Stromal cell of bone marrow (primary cell): ENCODE data around the gene SCARF2.
"Not testable (repeated sequence)": the region's sequence is repeated elsewhere in the genome, so short reads cannot be mapped to it uniquely, and the experiment has no call there.

Source experiments
- DNase-seq: peaks from one replicate; pipeline ENCODE4 v3.0.0-alpha.2; 2012; ENCODE audit warnings: low read depth

SCARF2 gene

DNA sequence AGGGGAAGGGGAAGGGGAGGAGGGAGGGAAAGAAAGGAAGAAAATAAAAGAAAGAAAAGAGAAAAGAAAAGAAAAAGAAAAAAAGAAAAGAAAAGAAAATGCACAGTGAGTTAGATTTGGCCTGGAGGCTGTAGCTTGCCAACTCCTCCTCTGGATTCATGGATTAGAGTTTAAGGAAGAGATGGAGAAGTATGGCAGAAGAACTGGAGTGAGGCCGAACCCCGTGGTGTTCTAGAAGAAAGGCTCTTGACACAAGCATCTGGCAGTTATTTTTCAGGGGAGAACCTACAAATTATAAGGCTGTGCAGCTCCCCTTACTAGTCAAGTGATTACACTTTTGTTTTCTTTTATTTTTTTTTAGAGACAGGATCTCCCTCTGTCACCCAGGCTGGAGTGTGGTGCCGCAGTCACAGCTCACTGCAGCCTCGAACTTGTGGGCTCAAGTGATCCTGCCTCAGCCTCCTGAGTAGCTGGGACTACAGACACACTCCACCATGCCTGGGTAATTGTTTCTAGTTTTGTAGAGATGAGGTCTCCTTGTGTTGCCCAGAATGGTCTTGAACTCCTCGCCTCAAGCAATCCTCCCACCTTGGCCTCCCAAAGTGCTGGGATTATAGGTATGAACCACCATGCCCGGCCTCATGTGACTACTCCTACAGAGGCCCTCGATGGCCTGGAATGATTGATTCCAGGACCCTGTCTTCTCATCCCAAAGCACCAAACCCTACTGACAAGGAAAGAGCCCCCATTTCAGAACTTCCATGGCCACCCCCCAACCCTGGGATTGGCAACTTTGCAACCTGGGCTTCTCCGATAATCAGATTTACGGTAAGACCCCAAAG, 24.2 kb downstream of the SCARF2 start:
- no peak for DNase-seq

DNA sequence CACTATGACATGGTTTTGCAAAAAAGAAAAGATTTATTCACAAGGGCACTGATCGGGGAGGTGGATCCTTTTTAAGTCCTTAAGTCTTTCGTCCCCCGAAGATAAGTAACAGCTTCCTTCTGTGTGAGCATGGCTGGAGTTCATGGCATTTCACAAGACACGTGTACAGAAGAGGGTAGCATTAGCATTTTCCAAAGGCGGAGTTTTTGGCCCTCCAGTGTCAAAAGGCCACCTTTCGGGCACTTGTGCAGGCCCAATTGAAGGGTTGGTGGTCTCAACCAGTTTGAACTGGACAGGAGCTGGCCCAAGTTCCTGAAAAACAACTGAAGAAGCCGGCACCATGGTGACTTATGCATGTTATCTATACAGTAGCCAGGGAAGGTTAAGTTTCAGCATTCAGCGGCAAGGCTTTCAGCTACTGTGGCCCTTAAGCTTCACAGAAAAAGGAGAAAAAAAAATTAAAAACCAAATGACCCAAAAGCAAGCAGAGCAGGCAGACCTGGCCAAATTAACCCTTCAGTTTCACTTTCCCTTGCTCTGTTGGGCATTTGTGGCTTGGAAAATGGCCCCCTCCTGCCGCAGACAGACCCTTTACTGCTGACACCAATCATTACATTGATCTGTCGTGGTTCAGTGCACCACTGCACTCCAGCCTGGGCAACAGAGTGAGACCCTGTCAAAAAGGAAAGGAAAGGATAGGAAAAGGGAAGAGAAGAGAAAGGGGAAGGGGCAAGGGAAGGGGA, 25.0 kb downstream of the SCARF2 start:
- no peak for DNase-seq

DNA sequence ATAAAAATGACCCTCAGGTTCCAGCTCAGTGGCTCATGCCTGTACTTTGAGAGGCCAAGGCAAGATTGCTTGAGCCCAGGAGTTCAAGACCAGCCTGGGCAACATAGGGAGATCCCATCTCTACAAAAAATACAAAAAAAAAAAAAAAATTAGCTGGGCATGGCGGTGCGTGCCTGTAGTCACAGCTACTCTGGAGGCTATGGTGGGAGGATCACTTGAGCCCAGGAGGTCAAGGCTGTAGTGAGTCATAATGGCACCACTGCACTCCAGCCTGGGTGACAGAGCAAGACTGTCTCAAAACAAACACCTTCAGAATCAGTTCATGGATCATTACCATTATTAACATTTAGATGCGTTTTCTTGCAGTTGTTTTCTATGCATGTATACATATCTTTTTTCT, 28.2 kb downstream of the SCARF2 start:
- DNase-seq: not testable (repeated sequence)

DNA sequence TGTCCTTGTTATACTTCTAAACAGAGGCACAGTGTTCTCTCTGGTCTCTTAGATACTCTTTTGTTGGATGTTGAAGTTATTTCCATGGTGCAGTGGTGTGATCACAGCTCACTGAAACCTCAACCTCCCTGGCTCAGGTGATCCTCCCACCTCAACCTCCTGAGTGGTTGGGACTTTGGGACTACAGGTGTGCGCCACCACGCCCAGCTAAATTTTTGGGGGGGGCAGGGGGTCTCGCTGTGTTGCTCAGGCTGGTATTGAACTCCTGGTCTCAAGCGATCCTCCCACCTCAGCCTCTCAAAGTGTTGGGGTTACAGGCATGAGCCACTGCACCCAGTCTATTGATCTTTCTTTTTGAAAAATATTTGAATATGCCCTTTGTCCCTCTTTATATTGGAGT, 28.7 kb downstream of the SCARF2 start:
- DNase-seq: no peak

DNA sequence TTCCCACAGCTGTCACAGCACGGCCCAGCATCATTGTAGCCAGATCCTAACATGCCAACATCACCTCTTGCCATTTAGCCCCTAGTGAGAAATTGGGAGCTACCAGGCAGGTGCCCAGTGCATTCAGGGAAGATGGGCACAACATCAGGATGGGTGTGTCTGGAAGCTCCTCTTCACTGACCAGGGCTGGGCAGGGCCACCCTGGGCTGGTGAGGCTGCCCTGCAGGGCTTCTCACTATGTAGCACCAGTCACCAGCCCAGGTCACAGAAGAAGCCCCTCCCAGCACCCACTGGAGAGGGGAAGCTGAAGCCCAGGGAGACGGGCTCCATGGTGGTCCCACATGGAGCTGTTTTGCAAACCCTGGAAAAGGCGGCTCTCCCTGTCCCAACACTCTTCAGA, 29.8 kb downstream of the SCARF2 start:
- DNase-seq: no peak

DNA sequence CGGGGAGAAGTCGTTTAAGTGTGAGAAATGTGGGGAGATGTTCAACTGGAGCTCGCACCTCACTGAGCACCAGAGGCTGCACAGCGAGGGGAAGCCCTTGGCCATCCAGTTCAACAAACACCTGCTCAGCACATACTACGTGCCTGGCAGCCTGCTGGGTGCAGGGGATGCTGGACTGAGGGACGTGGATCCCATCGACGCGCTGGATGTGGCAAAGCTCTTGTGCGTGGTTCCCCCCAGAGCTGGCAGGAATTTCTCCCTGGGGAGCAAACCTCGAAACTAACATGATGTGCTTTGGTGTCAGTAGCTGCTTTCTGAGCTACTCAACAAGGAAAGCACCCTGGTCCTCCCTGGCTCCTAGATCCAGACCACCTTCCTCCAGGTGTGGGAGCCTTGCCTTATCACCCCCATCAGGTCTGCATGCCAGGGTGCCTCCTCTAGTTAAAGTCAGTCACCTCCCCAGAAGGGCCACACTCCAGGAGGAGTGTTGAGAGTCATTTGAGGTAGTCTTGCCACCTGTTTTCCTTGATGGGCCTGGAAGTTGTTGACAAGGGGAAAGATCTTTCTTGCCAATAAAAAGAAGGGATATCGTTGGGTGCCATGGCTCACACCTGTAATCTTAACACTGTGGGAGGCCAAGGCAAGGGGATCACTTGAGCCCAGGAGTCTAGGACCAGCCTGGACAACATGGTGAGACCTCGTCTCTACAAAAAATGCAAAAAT, 30.8 kb downstream of the SCARF2 start:
- DNase-seq: no peak

DNA sequence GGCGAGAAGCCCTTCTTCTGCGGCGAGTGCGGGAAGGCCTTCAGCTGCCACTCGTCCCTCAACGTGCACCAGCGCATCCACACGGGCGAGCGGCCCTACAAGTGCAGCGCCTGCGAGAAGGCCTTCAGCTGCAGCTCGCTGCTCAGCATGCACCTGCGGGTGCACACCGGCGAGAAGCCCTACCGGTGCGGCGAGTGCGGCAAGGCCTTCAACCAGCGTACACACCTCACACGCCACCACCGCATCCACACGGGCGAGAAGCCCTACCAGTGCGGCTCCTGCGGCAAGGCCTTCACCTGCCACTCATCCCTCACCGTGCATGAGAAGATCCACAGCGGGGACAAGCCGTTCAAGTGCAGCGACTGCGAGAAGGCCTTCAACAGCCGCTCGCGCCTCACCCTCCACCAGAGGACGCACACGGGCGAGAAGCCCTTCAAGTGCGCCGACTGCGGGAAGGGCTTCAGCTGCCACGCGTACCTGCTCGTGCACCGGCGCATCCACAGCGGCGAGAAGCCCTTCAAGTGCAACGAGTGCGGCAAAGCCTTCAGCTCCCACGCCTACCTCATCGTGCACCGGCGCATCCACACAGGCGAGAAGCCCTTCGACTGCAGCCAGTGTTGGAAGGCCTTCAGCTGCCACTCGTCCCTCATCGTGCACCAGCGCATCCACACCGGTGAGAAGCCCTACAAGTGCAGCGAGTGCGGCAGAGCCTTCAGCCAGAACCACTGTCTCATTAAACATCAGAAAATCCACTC, 31.5 kb downstream of the SCARF2 start:
- DNase-seq: no peak

DNA sequence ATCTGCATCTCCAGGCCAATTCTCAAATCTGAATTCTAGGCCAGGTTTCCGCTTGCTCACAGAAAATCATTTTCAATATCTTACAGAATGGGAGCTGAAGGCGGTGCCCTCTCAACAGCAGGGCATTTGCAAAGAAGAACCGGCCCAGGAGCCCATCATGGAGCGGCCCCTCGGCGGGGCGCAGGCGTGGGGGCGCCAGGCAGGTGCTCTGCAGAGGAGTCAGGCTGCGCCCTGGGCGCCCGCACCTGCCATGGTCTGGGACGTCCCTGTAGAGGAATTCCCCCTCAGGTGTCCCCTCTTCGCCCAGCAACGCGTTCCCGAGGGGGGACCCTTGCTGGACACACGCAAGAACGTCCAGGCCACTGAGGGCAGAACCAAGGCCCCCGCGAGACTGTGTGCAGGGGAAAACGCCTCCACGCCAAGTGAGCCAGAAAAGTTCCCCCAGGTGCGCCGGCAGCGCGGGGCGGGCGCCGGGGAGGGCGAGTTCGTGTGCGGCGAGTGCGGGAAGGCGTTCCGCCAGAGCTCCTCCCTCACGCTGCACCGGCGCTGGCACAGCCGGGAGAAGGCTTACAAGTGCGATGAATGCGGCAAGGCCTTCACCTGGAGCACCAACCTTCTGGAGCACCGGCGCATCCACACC, 32.2 kb downstream of the SCARF2 start:
- DNase-seq: no peak

DNA sequence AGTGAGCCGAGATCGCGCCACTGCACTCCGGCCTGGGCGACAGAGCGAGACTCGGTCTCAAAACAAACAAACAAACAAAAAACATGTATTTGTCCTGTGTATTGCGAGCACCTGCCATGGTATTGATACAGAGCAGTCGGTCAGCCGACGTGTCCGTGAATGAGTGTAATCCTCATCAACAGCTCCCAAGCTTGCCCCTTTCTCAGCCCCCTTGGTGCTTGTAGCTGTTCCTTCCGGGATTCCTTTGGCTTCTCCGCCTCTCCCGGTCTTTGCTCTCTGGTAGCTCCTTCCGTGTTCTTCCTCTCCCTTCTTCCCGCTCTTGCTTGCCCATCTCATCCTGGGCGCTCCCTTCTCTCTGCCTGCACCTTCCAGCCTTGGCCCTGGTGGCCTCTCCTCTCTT, 32.7 kb downstream of the SCARF2 start:
- DNase-seq: no peak

DNA sequence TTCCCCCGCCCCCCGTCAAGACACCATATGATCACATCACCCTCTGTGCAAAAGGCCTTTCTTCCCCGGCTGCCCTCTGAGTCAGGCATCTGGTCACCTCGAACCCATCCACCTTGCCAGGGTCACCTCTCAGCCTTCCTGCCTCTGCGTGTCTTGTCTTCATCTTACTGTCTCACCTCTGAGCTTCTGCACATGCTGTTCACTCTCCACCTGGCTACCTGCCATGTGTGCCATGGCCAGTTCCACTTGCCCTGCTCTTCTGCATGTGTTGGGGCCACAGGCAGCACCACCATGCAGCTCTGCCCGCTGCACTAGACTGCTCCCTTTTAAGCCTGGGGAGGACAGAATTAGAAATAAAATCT, 33.9 kb downstream of the SCARF2 start:
- no peak for DNase-seq

DNA sequence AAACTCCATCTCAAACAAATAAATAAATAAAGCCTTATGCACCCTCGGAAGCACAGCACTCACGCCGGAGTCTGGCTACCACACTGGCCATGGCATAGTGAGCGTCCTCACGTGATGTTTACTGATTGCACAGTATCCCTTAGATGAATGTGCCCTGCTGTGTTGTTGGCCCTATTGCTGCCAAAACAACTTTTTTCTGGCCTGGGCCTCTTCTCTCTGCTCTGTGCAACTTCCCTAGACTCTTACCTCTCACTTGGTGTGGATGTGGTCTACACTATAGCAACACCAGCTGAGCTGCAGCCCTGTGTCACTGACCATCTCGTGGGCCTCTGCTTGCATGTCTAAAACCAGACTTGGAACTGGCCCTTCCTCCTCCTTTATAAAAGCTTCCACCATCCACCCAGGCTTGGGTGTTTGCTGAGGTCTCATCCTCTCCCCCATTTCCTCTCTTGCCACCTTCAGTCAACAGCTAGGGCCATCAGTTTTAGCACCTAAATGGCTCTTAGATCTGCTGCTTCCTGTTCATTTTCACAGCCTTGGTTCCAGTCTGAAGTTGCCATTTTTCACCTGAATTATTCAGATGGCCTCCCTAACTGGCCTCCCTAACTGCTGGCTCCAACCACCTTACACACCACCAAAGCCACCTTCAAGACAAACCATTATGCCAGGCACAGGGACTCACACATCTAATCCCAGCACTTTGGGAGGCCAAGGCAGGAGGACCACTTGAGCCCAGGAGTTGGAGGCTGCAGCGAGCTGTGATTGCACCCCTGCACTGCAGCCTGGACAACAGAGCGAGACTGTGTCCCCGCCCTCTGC, 34.5 kb downstream of the SCARF2 start:
- DNase-seq: no peak

DNA sequence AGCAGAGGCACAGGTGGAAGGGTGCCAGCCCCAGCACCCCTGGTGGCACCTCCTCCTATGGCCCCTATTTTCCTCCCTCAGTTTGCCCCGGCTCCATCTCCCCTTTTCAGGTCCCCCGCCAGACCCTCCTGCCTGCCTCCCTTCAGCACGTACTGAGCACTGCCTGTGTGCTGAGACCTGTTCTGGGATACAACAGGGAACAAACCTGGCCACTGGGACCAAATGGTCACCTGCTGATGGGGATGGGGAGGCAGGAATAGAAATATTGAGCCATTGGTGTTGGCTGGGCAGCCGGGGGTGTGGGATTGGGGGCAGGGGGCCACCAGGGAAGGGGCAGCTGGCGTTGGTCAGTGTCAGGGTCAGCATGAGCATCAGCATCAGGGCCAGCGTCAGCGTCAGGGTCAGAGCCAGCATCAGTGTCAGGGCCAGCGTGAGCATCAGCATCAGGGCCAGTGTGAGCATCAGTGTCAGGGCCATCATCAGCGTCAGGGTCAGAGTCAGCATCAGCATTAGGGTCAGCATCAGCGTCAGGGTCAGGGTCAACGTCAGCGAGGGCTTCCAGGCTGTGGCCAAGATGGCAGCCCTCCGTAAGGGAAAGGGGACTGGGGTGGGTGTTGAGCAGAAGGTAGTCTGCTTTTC, 36.1 kb downstream of the SCARF2 start:
- DNase-seq: no peak

DNA sequence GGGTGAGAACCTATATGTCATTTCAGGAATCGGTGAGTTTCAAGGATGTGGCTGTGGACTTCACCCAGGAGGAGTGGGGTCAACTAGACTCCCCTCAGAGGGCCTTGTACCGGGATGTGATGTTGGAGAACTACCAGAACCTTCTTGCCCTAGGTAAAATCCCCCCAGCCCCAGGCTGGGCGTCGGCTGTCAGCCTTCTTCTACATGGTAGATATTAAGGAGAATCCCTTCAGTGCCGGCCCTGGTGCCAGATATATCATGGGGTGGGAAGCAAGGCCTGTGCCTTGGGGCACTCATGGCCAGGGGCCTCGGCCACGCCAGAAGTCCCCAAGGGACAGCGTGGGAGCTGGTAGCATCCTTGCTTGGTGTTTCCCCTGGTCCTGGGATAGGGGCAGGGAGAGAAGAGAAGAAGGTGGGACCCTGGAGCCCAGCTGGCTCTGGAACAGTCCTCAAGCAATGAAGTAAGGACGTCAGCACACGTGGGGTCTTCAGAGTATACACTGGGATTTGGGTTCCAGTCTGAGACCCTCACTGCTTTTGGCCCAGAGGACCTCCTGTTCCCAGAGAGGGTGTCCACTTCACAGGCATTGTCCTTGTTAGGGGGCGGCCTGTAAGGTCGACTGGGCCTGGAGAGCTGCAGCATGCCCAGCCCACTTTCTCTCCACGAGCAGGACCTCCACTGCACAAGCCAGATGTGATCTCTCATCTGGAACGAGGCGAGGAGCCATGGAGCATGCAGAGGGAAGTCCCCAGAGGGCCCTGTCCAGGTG, 36.8 kb downstream of the SCARF2 start:
- no peak for DNase-seq

DNA sequence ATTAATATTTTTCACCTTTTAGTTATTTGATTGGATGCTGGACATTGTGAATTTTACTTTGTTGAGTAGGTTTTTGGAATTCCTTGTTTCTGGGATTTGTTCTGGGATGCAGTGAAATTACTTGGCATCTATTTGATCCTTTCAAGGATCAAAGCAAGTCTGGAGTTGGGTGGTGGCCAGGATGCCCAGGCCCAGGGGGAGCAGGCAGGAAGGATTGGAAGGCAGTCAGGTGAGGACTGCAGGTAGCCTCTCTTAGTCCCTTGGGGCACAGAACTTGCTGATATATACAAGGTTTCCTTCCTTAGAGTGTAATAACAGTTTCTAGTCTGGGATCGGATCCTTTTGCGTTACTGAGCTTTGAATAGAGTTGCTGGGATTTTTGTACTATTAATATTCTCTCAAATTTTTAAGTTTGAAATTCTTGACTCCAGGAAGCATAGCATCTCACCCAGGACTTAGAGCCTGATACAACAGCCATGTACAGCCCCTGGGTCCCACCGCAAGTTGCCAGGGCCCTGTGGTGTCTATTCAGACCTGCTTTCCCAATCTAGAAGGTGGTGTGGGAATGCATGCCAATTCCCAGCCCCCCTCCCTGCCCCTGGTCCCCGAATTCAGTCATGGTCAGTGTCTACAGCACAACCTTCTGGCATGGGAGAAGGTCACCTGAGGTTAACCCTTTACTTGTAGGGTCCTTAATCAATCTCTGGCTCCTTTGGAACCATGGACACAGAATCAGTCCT, 37.6 kb downstream of the SCARF2 start:
- DNase-seq: no peak

DNA sequence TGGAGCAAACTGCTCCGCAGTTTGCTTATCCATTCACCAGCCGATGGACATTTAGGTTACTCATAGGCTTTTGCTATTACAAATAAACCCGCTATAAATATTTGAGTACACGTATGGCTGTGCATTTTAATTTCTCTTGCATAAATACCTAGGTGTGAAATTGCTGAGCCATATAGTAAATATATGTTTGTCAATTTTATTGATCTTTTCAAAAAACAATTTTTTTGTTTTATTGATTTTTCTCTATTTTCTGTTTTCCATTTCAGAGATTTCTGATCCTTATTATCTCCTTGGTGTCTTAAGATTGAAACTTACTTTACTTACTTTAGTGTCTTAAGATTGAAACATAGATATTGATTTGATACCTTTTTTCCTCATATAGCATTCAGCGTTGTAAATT, 39.2 kb downstream of the SCARF2 start:
- no peak for DNase-seq

DNA sequence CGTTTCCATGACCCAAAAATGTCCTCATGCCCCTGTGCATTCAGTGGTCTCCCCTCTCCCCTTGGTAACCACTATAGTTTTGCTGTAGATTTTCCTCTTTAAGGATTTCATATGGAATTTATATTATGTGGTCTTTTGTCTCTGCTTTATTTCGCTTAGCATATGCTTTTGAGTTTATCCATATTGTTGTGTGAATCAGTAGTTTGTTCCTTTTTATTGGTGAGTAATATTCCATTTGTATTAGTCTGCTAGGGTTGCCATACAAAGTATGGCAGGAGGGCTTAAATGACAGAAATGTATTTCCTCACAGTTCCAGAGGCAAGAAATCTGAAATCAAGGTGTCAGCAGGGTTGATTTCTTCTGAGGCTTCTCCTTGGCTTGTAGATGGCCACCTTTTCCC, 40.1 kb downstream of the SCARF2 start:
- DNase-seq: no peak

DNA sequence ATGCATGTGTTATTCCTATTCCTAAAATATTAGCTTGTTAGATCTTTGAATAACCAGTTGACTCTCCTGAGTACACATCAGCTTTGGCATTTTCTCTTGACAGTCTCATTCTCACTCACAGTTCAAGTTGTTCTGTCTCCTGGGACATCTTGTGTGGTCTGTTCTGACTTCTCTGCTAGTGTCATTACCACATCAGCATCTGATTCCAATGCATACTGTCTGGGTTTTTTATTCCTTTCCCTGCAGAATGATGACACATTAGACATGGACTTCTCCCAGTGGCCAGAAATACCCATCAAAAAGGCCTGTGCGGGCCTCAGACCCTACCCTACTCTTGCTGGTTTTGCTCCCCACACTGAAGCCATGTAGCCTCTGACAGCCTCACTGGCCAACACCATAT, 41.0 kb downstream of the SCARF2 start:
- peak; percentile 64 for DNase-seq

DNA sequence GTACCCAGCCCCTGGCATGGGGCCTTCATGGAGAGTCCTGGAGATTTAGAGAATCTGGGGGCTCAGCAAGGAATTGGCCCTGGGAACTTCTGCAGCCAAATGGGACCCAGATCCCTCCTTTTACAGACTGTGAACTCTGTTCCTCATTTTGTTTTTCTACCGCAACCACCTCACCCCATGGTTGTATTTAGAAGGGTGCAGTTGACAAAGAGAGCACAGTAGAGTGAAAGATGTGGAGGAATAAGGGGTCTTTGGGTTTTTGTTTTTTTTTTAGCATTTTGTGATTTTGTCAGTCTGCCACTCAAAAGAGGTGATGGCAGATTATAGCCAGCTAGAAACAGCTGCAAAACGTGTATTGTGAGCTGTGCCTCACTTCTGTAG, 41.7 kb downstream of the SCARF2 start:
- no peak for DNase-seq
